B cell (primary cell): Measurements from ENCODE around the gene ORC5. TPM values are rescaled to one million over a fixed set of nuclear protein-coding genes. Genes with fewer than 3 reads are reported as not detected.

Experiments used
- ATAC-seq: fragments of 200-7000 bp; cut with Tn5 transposase; one replicate; pipeline ENCODE4 v1.10.0; 2021; ENCODE audit warnings: low read depth, mild to moderate bottlenecking, moderate number of reproducible peaks, moderate library complexity
- CTCF ChIA-PET: fragments of 350-600 bp; sonication (Branson Sonifier 250); formaldehyde crosslinking; loops from one replicate; lab custom pipeline; 2021; ENCODE audit warnings: antibody characterized with exemption, inconsistent platforms; lab: Charles Lee
- POLR2A ChIA-PET: fragments of 350-600 bp; sonication (Branson Sonifier 250); formaldehyde crosslinking; loops from one replicate; lab custom pipeline; 2021; ENCODE audit warnings: antibody characterized with exemption; lab: Charles Lee
- DNase-seq: peaks from one replicate; pipeline ENCODE4 v3.0.0; 2013
- H2AFZ ChIP-seq: 2 replicates; pipeline ENCODE4 v1.6.1; 2012; ENCODE audit warnings: mild to moderate bottlenecking, low read depth, low read length; ENCODE audit not compliant: insufficient read depth, poor library complexity, severe bottlenecking
- H3K27ac ChIP-seq, 2 donors: 1 replicate in 1 of 2; 2 replicates in 1 of 2; pipeline ENCODE4 v1.5.1; 2012 to 2013; ENCODE audit warnings: low read length in 2 of 2, mild to moderate bottlenecking in 2 of 2, moderate library complexity in 1 of 2
- H3K27me3 ChIP-seq, 4 experiments: fragments of 200-600 bp in 1 of 4; sonication (generic) in 1 of 4; replicated peaks in 1 of 4; 1 replicate in 2 of 4; 2 replicates in 2 of 4; pipeline versions ENCODE4 v1.6.1 to v1.7.0; 2013 to 2016; ENCODE audit warnings: low read length in 3 of 4, mild to moderate bottlenecking in 2 of 4, mixed read lengths in 1 of 4, moderate library complexity in 1 of 4; ENCODE audit not compliant: insufficient read depth in 4 of 4, control insufficient read depth in 3 of 4; ENCODE audit errors: control extremely low read depth in 1 of 4
- H3K36me3 ChIP-seq, 2 experiments: replicated peaks in 1 of 2; 1 replicate in 1 of 2; 2 replicates in 1 of 2; pipeline versions ENCODE4 v1.6.1 to v1.7.1; 2013; ENCODE audit warnings: low read length in 1 of 2; ENCODE audit not compliant: insufficient read depth in 2 of 2, control insufficient read depth in 1 of 2; ENCODE audit errors: control extremely low read depth in 1 of 2, extremely low read depth in 1 of 2
- H3K4me1 ChIP-seq, 2 donors: fragments of 200-600 bp in 1 of 2; sonication (generic) in 1 of 2; 1 replicate in 1 of 2; 2 replicates in 1 of 2; pipeline versions ENCODE4 v1.5.1 to v1.6.1; 2013 to 2017; ENCODE audit warnings: low read length in 2 of 2; ENCODE audit not compliant: control insufficient read depth in 2 of 2, insufficient read depth in 2 of 2
- H3K4me2 ChIP-seq: replicated peaks from 2 replicates; pipeline ENCODE3; 2012; ENCODE audit warnings: mild to moderate bottlenecking, low read depth, low read length; ENCODE audit not compliant: poor library complexity, severe bottlenecking
- H3K4me3 ChIP-seq, 5 experiments: fragments of 200-600 bp in 1 of 5; sonication (generic) in 1 of 5; 1 replicate in 3 of 5; 2 replicates in 2 of 5; pipeline versions ENCODE4 v1.5.1 to v1.7.0; 2011 to 2016; ENCODE audit warnings: low read length in 4 of 5, mild to moderate bottlenecking in 4 of 5, low read depth in 2 of 5, control low read depth in 1 of 5, moderate library complexity in 1 of 5; ENCODE audit not compliant: insufficient read depth in 1 of 5; ENCODE audit errors: control extremely low read depth in 1 of 5, extremely low read depth in 1 of 5
- H3K79me2 ChIP-seq: fragments of 200-600 bp; sonication (generic); one replicate; pipeline ENCODE4 v1.6.0; 2016; ENCODE audit warnings: low read length; ENCODE audit not compliant: control insufficient read depth, insufficient read depth
- H3K9ac ChIP-seq: fragments of 200-600 bp; sonication (generic); 2 replicates; pipeline ENCODE4 v1.6.1; 2017; ENCODE audit warnings: mild to moderate bottlenecking, low read length, moderate library complexity
- H3K9me3 ChIP-seq, 3 donors: one replicate each; pipeline versions ENCODE4 v1.6.1 to v1.7.1; 2013; ENCODE audit warnings: low read length in 2 of 3; ENCODE audit not compliant: control insufficient read depth in 2 of 3, insufficient read depth in 1 of 3; ENCODE audit errors: control extremely low read depth in 1 of 3
- H4K20me1 ChIP-seq: 2 replicates; pipeline ENCODE4 v1.6.0; 2012; ENCODE audit warnings: mild to moderate bottlenecking, low read length; ENCODE audit not compliant: insufficient read depth, control insufficient read depth, poor library complexity, severe bottlenecking
- H3K27ac Mint-ChIP-seq: one replicate; pipeline ENCODE4 v1.8.0; 2021; ENCODE audit warnings: mixed read lengths
- H3K27me3 Mint-ChIP-seq: one replicate; pipeline ENCODE4 v1.8.0; 2021; ENCODE audit warnings: mixed read lengths
- H3K4me1 Mint-ChIP-seq: one replicate; pipeline ENCODE4 v1.8.0; 2021; ENCODE audit warnings: mixed read lengths
- H3K4me3 Mint-ChIP-seq: one replicate; pipeline ENCODE4 v1.8.0; 2021; ENCODE audit warnings: mixed read lengths
- H3K9me3 Mint-ChIP-seq: one replicate; pipeline ENCODE4 v1.8.0; 2022; ENCODE audit warnings: mixed read lengths; ENCODE audit not compliant: insufficient read depth
- EZH2 ChIP-seq: IDR thresholded peaks from 2 replicates; pipeline ENCODE4 v1.6.1; 2012; ENCODE audit warnings: borderline replicate concordance, low read depth, mild to moderate bottlenecking, moderate library complexity, low read length; ENCODE audit not compliant: insufficient read depth, poor library complexity, severe bottlenecking
- WGBS: methylation state at CpG from one replicate; pipeline ENCODE4 v1.1.5; 2013; ENCODE audit warnings: missing lambda C conversion rate; ENCODE audit not compliant: insufficient coverage; 5-methylcytosine and 5-hydroxymethylcytosine counted together
- intact Hi-C: fragments of 100-400 bp; cut with micrococcal nuclease; formaldehyde crosslinking; loops from one replicate; pipeline ENCODE4 v1.10.0; 2022
- polyA plus RNA-seq: library from polyadenylated mRNA; depleted of rRNA; stranded (reverse); fragments of >200 nt; gene quantifications from 2 replicates; pipeline ENCODE4 v1.2.3, GENCODE V29; 2012
- total RNA-seq, 2 donors: library from RNA; stranded (reverse); fragments of 120-200 nt in 1 of 2; gene quantifications; 1 replicate in 1 of 2; 2 replicates in 1 of 2; pipeline versions ENCODE4 v1.2.3 to v1.2.4, GENCODE V29; 2013 to 2022
- TF ChIP-seq, protein P1 (sequence below): fragments of 200-600 bp; IDR thresholded peaks from one replicate; pipeline ENCODE4 v1.8.0; 2022; ENCODE audit warnings: antibody characterized with exemption, mild to moderate bottlenecking

ORC5 gene
- total and polyA plus RNA-seq, 2 donors (not counting 1 experiment from before 2014, with no cell fraction given): 6.8 to 20.2 TPM

DNA sequence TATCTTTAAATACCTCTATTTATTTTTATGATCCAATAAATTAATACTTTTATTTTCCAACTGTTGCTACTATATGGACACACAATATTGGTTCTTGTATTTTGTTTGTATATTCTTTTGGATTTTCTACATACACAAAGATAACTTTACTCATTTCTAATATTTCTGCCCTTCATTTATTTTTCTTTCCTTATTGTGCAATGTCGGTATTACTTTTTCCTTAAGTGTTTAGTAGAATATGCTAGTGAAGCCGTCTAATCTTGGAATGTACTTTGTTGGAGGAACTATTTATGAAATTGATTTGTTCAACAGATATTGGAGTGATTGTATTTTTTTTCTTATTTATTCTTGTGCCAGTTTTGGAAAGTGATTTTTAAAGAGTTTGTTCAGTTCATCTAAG, 94.0 kb downstream of the ORC5 start:
- Histone ChIP-seq H3K27ac (no peak overlapping the region), H3K9me3 (no peaks in the 10 kb centered on the region), H3K79me2 (no peaks in the 10 kb centered on the region), H3K4me3 (no peak overlapping the region), H3K4me1 (no peaks in the 10 kb centered on the region), H3K4me2 (no peak overlapping the region), H4K20me1 (no peaks in the 10 kb centered on the region), H2AFZ (no peak overlapping the region), H3K27me3 (no peaks in the 10 kb centered on the region), H3K36me3 (no peaks in the 10 kb centered on the region), H3K9ac (no peak overlapping the region)
- H3K4me1 Mint-ChIP-seq: no peaks in the 10 kb centered on the region
- H3K9me3 Mint-ChIP-seq: no peaks in the 10 kb centered on the region
- POLR2A ChIA-PET: no interaction called here
- no peak for TF ChIP-seq EZH2
- TF ChIP-seq, protein P1, sequence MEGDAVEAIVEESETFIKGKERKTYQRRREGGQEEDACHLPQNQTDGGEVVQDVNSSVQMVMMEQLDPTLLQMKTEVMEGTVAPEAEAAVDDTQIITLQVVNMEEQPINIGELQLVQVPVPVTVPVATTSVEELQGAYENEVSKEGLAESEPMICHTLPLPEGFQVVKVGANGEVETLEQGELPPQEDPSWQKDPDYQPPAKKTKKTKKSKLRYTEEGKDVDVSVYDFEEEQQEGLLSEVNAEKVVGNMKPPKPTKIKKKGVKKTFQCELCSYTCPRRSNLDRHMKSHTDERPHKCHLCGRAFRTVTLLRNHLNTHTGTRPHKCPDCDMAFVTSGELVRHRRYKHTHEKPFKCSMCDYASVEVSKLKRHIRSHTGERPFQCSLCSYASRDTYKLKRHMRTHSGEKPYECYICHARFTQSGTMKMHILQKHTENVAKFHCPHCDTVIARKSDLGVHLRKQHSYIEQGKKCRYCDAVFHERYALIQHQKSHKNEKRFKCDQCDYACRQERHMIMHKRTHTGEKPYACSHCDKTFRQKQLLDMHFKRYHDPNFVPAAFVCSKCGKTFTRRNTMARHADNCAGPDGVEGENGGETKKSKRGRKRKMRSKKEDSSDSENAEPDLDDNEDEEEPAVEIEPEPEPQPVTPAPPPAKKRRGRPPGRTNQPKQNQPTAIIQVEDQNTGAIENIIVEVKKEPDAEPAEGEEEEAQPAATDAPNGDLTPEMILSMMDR: no peak
- no peak overlapping the region for H3K4me3 Mint-ChIP-seq
- WGBS: no CpG with 5 or more reads among the region's 2 CpGs
- H3K27me3 Mint-ChIP-seq: peaks cover 5% of the 10 kb centered on the region
- no peak for ATAC-seq
- H3K27ac Mint-ChIP-seq: no peak overlapping the region
- no peak for DNase-seq
- CTCF ChIA-PET: no interaction called here
- intact Hi-C loops: no loop called here

DNA sequence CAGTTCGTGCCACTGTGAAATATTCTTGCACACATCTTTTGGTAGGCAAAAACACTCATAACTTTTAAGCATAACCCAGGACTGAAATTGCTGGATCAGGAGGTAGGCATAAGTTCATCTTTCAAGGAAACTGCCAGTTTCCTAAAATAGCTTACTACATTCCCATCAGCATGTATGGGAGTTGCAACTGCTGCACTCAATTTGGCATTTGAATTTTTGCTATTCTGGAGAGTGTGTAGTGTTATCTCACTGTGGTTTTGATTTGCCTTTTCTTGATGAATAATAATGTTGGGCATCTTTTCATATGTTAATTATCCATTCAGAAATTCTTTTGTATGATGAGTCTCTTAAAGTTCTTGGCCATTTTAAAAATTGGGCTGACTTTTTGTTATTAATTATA, 95.2 kb downstream of the ORC5 start:
- no peak overlapping the region for H3K9ac ChIP-seq
- POLR2A ChIA-PET: no interaction called here
- WGBS: no CpG with 5 or more reads among the region's 1 CpG

More for the DNA sequence above, 95.2 kb downstream of the ORC5 start:
- TF ChIP-seq EZH2: no peak
- TF ChIP-seq, protein P1: no peak
- Mint-ChIP-seq H3K4me1 (no peaks in the 10 kb centered on the region), H3K9me3 (no peaks in the 10 kb centered on the region), H3K4me3 (no peak overlapping the region), H3K27ac (no peak overlapping the region), H3K27me3 (peaks cover 5% of the 10 kb centered on the region)
- Histone ChIP-seq H3K4me2 (no peak overlapping the region), H3K9me3 (no peaks in the 10 kb centered on the region), H3K4me1 (no peaks in the 10 kb centered on the region), H3K36me3 (no peaks in the 10 kb centered on the region), H3K27ac (no peak overlapping the region), H2AFZ (no peak overlapping the region), H4K20me1 (no peaks in the 10 kb centered on the region), H3K79me2 (no peaks in the 10 kb centered on the region), H3K4me3 (no peak overlapping the region), H3K27me3 (no peaks in the 10 kb centered on the region)
- intact Hi-C loops: no loop called here
- CTCF ChIA-PET: no interaction called here
- no peak for ATAC-seq
- DNase-seq: no peak
